ES-I3 (cell line): Measurements from ENCODE around the gene DENND5B.
A peak's percentile ranks its signal among the peaks of the same experiment; 100 is the strongest.
"Not testable (repeated sequence)": the region's sequence is repeated elsewhere in the genome, so short reads cannot be mapped to it uniquely, and the experiment has no call there.

Experiments used
- H3K36me3 ChIP-seq: 2 replicates; pipeline ENCODE4 v1.6.1; 2013; ENCODE audit warnings: mild to moderate bottlenecking, low read length, control low read depth, moderate library complexity; ENCODE audit not compliant: insufficient read depth
- H3K4me1 ChIP-seq: 2 replicates; pipeline ENCODE4 v1.6.1; 2013; ENCODE audit warnings: mild to moderate bottlenecking, control low read depth, low read length; ENCODE audit not compliant: insufficient read depth
- H3K9ac ChIP-seq: 2 replicates; pipeline ENCODE4 v1.6.1; 2013; ENCODE audit warnings: low read depth, mild to moderate bottlenecking, low read length, moderate library complexity
- H3K9me3 ChIP-seq: 2 replicates; pipeline ENCODE4 v1.6.1; 2013; ENCODE audit warnings: mild to moderate bottlenecking, low read length, moderate library complexity; ENCODE audit not compliant: control insufficient read depth, insufficient read depth

Gene DENND5B

DNA sequence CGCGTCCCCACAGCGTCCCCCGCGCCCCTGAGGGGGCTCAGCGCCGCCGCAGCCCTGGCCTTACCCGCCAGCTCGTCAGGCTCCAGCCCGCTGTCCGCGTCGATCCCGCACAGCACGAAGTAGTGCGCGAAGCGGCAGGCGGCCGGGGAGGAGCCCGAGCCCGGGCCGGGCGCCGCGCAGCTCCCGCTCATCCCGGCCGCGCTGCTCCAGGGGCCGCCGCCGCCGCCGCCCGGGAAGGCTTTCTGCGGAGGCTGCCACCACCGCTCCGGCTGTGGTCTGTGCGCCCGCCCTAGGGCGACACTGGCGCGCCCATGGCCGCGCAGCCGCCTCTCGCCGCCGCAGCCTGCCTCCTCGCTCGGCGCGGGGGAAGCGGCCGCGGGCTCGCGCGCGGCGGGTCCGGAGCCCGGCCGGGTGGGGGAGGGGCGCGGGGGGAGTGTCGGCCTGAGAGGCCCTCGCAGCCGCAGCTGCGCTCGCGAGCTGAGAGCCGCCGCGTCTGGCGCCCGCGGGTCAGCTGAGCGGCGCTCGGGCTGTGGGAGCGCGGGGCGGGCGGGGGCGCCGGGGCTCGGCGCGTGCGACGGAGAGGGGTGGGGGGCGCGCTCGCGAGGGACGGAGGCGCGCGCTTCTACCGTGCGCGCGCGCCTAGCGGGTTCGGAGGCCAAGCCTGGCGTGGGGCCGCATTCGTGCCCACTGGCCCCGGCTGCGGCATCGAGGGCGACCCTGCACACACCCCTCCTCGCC is at the start of gene DENND5B:
TSS of gene DENND5B (minus strand) at position 495 of the 738 bp plus-strand sequence. CDS start at position 191, 304 bp downstream.
- Histone ChIP-seq H3K9me3 (no peaks in the 10 kb centered on the region), H3K4me1 (peaks cover 2% of the 10 kb centered on the region; the same call in 1 of the 2 replicates), H3K9ac (peak within 1 kb of the TSS; percentile 83), H3K36me3 (no peaks in the 10 kb centered on the region)

DNA sequence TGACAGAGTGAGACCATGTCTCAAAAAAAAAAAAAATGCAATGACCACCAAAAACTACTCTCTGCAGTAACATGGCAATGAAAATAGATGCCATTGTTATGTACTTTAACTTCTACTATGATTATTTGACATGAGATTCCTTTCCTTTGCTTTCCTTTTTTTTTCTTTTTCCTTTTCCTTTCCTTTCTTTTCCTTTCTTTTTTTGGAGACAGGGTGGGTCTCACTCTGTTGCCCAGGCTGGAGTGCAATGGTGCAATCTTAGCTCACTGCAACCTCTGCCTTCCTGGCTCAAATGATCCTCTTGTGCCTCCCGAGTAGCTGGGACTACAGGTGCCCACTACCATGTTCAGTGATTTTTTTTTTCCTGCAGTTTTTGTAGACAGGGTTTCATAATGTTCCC is 43.7 kb upstream of the DENND5B start:
- Histone ChIP-seq H3K36me3 (no peaks in the 10 kb centered on the region), H3K9me3 (no peaks in the 10 kb centered on the region), H3K4me1 (no peaks in the 10 kb centered on the region)

DNA sequence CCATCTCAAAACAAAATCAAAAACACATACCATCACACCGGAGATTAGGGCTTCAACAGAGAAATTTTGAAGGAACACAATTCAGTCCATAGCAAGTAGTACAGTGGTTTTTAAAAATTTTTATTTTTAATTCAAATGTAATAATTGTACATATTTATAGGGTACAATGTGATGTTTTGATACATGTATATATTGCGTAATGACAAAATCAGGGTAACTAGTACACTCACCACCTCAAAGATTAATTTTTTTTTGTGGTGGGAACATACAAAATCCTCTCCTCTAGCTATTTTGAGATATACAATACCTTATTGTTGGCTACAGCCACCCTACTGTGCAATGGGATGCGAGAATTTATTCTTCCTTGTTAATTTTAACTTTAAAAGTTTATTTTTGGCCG is 42.5 kb upstream of the DENND5B start:
- H3K36me3 ChIP-seq = no peaks in the 10 kb centered on the region

More for the DNA sequence above, 43.7 kb upstream of the DENND5B start:
- no peak overlapping the region for H3K9ac ChIP-seq

GRCh38 chr12:31631809-31632208 is 40.9 kb upstream of the DENND5B start:
- H3K4me1 ChIP-seq = no peaks in the 10 kb centered on the region
- no peaks in the 10 kb centered on the region for H3K9me3 ChIP-seq
- no peaks in the 10 kb centered on the region for H3K36me3 ChIP-seq
- H3K9ac ChIP-seq = no peak overlapping the region

More for the DNA sequence above, 42.5 kb upstream of the DENND5B start:
- H3K9me3 ChIP-seq = no peaks in the 10 kb centered on the region
- no peak overlapping the region for H3K9ac ChIP-seq
- no peaks in the 10 kb centered on the region for H3K4me1 ChIP-seq

- H3K9ac ChIP-seq = no peak overlapping the region
- no peaks in the 10 kb centered on the region for H3K4me1 ChIP-seq
- no peaks in the 10 kb centered on the region for H3K36me3 ChIP-seq
- H3K9me3 ChIP-seq = no peaks in the 10 kb centered on the region
Measured at GRCh38 chr12:31631023-31631724, 40.2 kb upstream of the DENND5B start.

DNA sequence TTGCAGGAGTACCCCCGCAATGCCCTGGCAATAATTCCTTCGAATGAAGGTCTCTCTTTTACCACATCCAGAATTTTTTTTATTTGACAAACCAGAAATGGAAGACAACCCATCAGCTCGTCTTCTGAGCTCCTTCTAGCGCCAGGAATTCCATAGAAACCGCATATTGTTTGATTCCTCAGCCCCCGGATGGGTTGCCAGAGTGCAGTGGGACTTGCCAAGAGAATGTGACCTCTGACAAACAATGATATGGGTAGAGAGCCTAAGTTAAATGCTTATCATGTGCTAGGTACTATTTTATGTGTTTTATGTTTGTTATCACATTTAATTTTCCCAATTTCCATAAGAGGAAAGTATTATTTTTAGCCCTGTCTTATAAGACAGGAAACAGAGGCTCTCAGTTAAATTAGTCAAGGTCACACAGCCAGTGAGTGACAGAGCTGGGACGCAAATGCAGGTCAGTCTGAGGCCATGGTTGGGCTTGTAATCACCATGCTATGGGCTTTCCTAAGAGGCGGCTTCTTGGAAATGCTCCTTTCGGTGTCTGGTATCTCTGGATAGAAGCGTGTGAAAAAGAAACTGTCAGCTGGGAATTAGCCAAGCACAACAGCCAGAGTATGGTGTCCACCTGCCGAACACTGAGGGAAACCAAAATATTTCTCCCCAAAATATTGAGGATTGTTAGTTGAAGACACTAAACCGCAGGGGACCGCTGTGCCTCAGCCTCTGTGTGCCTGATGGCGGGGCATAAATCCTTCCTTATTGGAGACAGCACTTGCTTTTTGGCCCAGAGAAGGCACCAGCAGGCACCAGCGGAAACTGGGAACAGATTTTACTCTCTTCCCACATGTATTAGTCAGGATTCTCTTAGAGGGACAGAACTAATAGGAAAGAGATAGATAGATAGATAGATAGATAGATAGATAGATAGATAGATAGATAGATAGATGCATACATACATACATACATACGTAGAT is 39.1 kb upstream of the DENND5B start:
- H3K9me3 ChIP-seq = no peaks in the 10 kb centered on the region
- H3K9ac ChIP-seq = no peak overlapping the region
- no peaks in the 10 kb centered on the region for H3K36me3 ChIP-seq
- H3K4me1 ChIP-seq = no peaks in the 10 kb centered on the region

DNA sequence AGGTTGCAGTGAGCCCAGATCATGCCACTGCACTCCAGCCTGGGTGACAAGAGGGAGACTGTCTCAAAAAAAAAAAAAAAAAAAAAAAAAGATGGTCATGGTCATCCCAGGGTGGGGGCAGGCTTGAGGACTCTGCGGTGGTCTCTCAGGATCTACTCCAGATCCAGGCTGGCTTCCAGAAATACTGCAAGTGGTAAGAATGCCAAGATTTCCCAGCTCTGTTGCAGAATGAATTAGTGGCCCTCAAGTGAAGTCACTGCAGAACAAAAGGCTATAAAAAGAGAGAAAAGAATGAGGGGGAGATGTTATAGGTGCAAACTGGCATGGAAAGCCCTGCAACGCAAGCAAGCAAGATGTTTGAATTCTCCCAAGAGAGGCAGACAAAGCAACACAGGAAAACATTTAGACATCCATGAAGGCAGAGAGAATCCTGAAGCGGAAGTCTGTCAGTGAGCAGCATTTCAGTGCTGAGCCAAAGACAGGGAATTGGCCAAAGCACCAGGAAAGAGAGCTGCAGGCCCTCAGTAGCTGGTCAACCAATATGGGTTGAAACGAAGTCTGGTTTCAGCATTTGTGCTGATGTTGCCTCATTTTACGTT is 36.6 kb upstream of the DENND5B start:
- H3K9me3 ChIP-seq = no peaks in the 10 kb centered on the region
- H3K9ac ChIP-seq = no peak overlapping the region
- H3K4me1 ChIP-seq = no peaks in the 10 kb centered on the region
- H3K36me3 ChIP-seq = no peaks in the 10 kb centered on the region

DNA sequence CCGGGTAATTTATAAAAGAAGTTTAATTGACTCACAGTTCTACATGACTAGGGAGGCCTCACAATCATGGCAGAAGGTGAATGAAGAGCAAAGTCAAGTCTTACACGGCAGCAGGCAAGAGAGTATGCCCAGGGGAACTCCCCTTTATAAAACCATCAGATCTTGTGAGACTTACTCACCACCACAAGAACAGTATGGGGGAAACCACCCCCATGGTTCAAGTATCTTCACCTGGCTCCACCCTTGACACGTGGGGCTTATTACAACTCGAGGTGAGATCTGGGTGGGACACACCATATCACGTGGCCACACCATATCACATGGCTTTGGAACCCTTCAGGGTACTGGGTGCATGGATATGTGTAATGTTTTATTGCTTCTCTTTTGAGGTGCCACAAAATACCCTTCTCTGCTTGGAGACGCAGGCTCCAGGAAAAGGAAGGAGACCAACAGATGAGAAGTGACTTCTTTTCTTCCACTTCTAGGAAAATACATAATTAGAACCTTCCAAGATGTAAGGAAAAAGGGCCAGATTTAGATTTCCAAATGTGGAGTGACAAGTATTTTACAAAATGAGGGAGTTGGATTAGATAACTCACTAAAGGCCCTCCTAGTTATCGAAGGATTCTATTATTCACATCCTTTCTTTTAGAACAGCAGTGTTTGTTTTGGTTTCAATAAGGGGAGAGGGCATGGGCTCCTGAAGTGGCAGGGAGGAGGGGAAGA is 35.5 kb upstream of the DENND5B start:
- H3K4me1 ChIP-seq = no peaks in the 10 kb centered on the region; the same call in 1 of the 2 replicates
- H3K9me3 ChIP-seq = no peaks in the 10 kb centered on the region
- H3K36me3 ChIP-seq = no peaks in the 10 kb centered on the region
- no peak overlapping the region for H3K9ac ChIP-seq

- Histone ChIP-seq H3K4me1 (no peaks in the 10 kb centered on the region; the same call in 1 of the 2 replicates), H3K36me3 (no peaks in the 10 kb centered on the region; the same call in 1 of the 2 replicates), H3K9ac (no peak overlapping the region), H3K9me3 (no peaks in the 10 kb centered on the region)
Measured at GRCh38 chr12:31622038-31622437, 31.1 kb upstream of the DENND5B start.

GRCh38 chr12:31620311-31620710 is 29.4 kb upstream of the DENND5B start:
- Histone ChIP-seq H3K36me3 (no peaks in the 10 kb centered on the region; the same call in 1 of the 2 replicates), H3K9me3 (no peaks in the 10 kb centered on the region), H3K9ac (no peak overlapping the region), H3K4me1 (no peaks in the 10 kb centered on the region; the same call in 1 of the 2 replicates)

GRCh38 chr12:31618228-31619025 is 27.5 kb upstream of the DENND5B start:
- no peaks in the 10 kb centered on the region; the same call in 1 of the 2 replicates for H3K4me1 ChIP-seq
- H3K9me3 ChIP-seq = no peaks in the 10 kb centered on the region
- H3K9ac ChIP-seq = no peak overlapping the region
- H3K36me3 ChIP-seq = no peaks in the 10 kb centered on the region; the same call in 1 of the 2 replicates

DNA sequence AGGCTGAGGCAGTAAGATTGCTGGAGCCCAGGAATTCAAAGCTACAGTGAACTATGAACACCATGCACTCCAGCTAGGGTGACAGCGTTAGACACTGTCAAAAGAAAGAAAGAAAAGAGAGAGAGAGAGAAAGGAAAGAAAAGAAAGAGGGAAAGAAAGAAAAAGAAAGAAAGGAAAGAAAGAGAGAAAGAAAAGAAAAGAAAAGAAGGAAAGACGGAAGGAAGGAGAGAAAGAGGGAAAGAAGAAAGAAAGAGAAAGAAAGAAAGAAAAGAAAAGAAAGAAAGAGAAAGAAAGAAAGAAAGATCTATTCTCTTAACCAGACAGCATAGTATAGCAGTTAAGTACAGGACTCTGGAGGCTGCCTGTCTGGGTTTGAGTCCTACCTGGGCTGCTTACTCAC is 21.9 kb upstream of the DENND5B start:
- H3K9me3 ChIP-seq = peaks cover 5% of the 10 kb centered on the region; the same call in 1 of the 2 replicates

GRCh38 chr12:31608299-31608698 is 17.4 kb upstream of the DENND5B start:
- H3K9me3 ChIP-seq, H3K4me1 ChIP-seq, H3K36me3 ChIP-seq, H3K9ac ChIP-seq: not testable (repeated sequence)

More for the DNA sequence above, 21.9 kb upstream of the DENND5B start:
- Histone ChIP-seq H3K9ac (no peak overlapping the region), H3K4me1 (no peaks in the 10 kb centered on the region), H3K36me3 (no peaks in the 10 kb centered on the region)
